HG02642 (cell line): ENCODE data around the gene CMSS1.
"Not testable (repeated sequence)": the region's sequence is repeated elsewhere in the genome, so short reads cannot be mapped to it uniquely, and the experiment has no call there.

Experiments
- ATAC-seq: cut with Tn5 transposase; IDR thresholded peaks from one replicate; pipeline ENCODE4 v1.9.1; 2021; ENCODE audit warnings: mild to moderate bottlenecking; ENCODE audit not compliant: unreplicated experiment, poor library complexity

Gene CMSS1

GRCh38 chr3:100042166-100042981 is 224.7 kb downstream of the CMSS1 start:
- no peak for ATAC-seq

- no peak for ATAC-seq
These were observed 225.6 kb downstream of the CMSS1 start for GRCh38 chr3:100043271-100043670.

- peak; percentile 78 for ATAC-seq
These were observed 226.7 kb downstream of the CMSS1 start for GRCh38 chr3:100044369-100044768.

GRCh38 chr3:100045696-100046095 is 228.0 kb downstream of the CMSS1 start:
- ATAC-seq, result no peak

GRCh38 chr3:100046986-100047385 is 229.3 kb downstream of the CMSS1 start:
- no peak for ATAC-seq

- peak; percentile 85 for ATAC-seq
These were observed 229.9 kb downstream of the CMSS1 start for GRCh38 chr3:100047455-100048141.

- no peak for ATAC-seq
These were observed 230.6 kb downstream of the CMSS1 start for GRCh38 chr3:100048248-100048647.

- ATAC-seq, result not testable (repeated sequence)
These were observed 233.9 kb downstream of the CMSS1 start for GRCh38 chr3:100051513-100051912.

- no peak for ATAC-seq
These were observed 236.4 kb downstream of the CMSS1 start for GRCh38 chr3:100053951-100054620.

GRCh38 chr3:100057716-100058575 is 240.3 kb downstream of the CMSS1 start:
- ATAC-seq, result no peak

- no peak for ATAC-seq
These were observed 241.8 kb downstream of the CMSS1 start for GRCh38 chr3:100059472-100059871.

GRCh38 chr3:100060685-100061484 is 243.2 kb downstream of the CMSS1 start:
- ATAC-seq, result no peak

- ATAC-seq, result no peak
These were observed 245.0 kb downstream of the CMSS1 start for GRCh38 chr3:100062665-100063064.

- no peak for ATAC-seq
These were observed 246.3 kb downstream of the CMSS1 start for GRCh38 chr3:100063929-100064461.

- no peak for ATAC-seq
These were observed 249.9 kb downstream of the CMSS1 start for GRCh38 chr3:100067589-100067988.

- peak; percentile 72 for ATAC-seq
These were observed 251.2 kb downstream of the CMSS1 start for GRCh38 chr3:100068826-100069225.

- ATAC-seq, result no peak
These were observed 251.8 kb downstream of the CMSS1 start for GRCh38 chr3:100069472-100069871.

GRCh38 chr3:100072326-100073048 is 254.8 kb downstream of the CMSS1 start:
- peak; percentile 33 for ATAC-seq
